HUDEP-2 (cell line): ENCODE measurements around the gene KCNJ18.
"Not testable (repeated sequence)": the region's sequence is repeated elsewhere in the genome, so short reads cannot be mapped to it uniquely, and the experiment has no call there.

Source experiments
- DNase-seq, 76 experiments: peaks; one replicate each; lab custom pipeline; 2025; ENCODE audit not compliant: unreplicated experiment in 76 of 76; lab: John Stamatoyannopoulos, UW

The KCNJ18 gene

GRCh38 chr17:21670361-21671155, 21.8 kb upstream of the KCNJ18 start:
- DNase-seq = not testable (repeated sequence)

GRCh38 chr17:21671437-21671836, 20.9 kb upstream of the KCNJ18 start:
- not testable (repeated sequence) for DNase-seq

- DNase-seq = not testable (repeated sequence)
Measured at GRCh38 chr17:21671871-21672270, 20.5 kb upstream of the KCNJ18 start.

GRCh38 chr17:21673451-21674241, 18.7 kb upstream of the KCNJ18 start:
- not testable (repeated sequence) for DNase-seq

- DNase-seq = no peak
Measured at GRCh38 chr17:21674242-21674731, 18.0 kb upstream of the KCNJ18 start.

- DNase-seq = not testable (repeated sequence)
Measured at GRCh38 chr17:21674891-21675738, 17.2 kb upstream of the KCNJ18 start.

GRCh38 chr17:21675739-21676130, 16.6 kb upstream of the KCNJ18 start:
- not testable (repeated sequence) for DNase-seq

GRCh38 chr17:21676281-21677111, 15.8 kb upstream of the KCNJ18 start:
- DNase-seq = no peak

- no peak for DNase-seq
Measured at GRCh38 chr17:21677126-21677910, 15.0 kb upstream of the KCNJ18 start.

- no peak for DNase-seq
Measured at GRCh38 chr17:21677911-21678310, 14.4 kb upstream of the KCNJ18 start.

- DNase-seq = no peak
Measured at GRCh38 chr17:21678393-21679081, 13.8 kb upstream of the KCNJ18 start.

- DNase-seq = no peak
Measured at GRCh38 chr17:21679256-21680146, 12.8 kb upstream of the KCNJ18 start.

- DNase-seq = no peak
Measured at GRCh38 chr17:21680366-21680765, 12.0 kb upstream of the KCNJ18 start.

- not testable (repeated sequence) for DNase-seq
Measured at GRCh38 chr17:21680850-21681351, 11.4 kb upstream of the KCNJ18 start.

GRCh38 chr17:21681576-21681975, 10.7 kb upstream of the KCNJ18 start:
- not testable (repeated sequence) for DNase-seq

- not testable (repeated sequence) for DNase-seq
Measured at GRCh38 chr17:21682130-21682529, 10.2 kb upstream of the KCNJ18 start.

GRCh38 chr17:21683142-21683712, 9.1 kb upstream of the KCNJ18 start:
- not testable (repeated sequence) for DNase-seq
